D721Med (cell line): ENCODE data around the gene FIGLA.

Experiments used
- DNase-seq: peaks from one replicate; pipeline ENCODE4 v3.0.0; 2011; ENCODE audit warnings: low spot score; ENCODE audit not compliant: insufficient read length
- FAIRE-seq: peaks from 2 replicates; lab custom pipeline; 2011; peaks lifted over from hg19 to GRCh38; lab: Jason Lieb, UNC
- TF ChIP-seq, protein P1 (sequence below): IDR thresholded peaks from 2 replicates; pipeline ENCODE4 v1.5.1; 2012; ENCODE audit warnings: mild to moderate bottlenecking, control low read depth; ENCODE audit not compliant: insufficient read depth; ENCODE audit errors: missing control alignments

Gene FIGLA, protein sequence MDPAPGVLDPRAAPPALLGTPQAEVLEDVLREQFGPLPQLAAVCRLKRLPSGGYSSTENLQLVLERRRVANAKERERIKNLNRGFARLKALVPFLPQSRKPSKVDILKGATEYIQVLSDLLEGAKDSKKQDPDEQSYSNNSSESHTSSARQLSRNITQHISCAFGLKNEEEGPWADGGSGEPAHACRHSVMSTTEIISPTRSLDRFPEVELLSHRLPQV

DNA sequence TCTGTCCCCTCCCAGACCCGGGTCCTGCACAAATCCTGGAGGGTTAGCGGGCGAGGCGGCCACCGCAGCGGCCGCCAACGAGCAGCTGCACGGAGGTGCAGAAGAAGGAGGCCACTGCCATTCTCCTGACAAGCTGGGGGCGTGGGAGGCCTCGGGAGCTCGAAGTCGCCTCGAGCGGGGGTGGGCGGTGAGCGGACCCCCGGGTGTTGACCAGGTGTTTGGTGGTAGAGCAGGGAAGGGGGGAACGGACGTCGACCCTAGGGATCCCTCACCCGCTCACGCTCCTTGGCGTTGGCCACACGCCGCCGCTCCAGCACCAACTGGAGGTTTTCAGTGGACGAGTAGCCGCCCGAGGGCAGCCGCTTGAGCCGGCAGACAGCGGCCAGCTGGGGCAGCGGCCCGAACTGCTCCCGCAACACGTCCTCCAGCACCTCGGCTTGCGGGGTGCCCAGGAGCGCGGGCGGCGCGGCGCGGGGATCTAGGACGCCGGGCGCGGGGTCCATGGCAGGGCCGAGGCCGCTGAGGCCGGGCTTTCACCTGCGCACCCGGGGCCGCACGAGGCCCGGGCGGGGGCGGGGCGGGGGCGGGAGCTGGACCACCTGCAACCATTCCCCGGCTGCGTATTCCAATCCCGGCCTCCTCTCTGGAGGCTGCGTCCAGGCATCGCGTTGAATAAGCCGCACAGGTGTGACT is at the start of gene FIGLA:
Gene FIGLA (minus strand): TSS at position 508 of the 693 bp plus-strand sequence. CDS start 5 bp downstream, at position 503.
- FAIRE-seq, result no peak
- no peak for DNase-seq
- TF ChIP-seq, protein P1, sequence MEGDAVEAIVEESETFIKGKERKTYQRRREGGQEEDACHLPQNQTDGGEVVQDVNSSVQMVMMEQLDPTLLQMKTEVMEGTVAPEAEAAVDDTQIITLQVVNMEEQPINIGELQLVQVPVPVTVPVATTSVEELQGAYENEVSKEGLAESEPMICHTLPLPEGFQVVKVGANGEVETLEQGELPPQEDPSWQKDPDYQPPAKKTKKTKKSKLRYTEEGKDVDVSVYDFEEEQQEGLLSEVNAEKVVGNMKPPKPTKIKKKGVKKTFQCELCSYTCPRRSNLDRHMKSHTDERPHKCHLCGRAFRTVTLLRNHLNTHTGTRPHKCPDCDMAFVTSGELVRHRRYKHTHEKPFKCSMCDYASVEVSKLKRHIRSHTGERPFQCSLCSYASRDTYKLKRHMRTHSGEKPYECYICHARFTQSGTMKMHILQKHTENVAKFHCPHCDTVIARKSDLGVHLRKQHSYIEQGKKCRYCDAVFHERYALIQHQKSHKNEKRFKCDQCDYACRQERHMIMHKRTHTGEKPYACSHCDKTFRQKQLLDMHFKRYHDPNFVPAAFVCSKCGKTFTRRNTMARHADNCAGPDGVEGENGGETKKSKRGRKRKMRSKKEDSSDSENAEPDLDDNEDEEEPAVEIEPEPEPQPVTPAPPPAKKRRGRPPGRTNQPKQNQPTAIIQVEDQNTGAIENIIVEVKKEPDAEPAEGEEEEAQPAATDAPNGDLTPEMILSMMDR, result no peak

DNA sequence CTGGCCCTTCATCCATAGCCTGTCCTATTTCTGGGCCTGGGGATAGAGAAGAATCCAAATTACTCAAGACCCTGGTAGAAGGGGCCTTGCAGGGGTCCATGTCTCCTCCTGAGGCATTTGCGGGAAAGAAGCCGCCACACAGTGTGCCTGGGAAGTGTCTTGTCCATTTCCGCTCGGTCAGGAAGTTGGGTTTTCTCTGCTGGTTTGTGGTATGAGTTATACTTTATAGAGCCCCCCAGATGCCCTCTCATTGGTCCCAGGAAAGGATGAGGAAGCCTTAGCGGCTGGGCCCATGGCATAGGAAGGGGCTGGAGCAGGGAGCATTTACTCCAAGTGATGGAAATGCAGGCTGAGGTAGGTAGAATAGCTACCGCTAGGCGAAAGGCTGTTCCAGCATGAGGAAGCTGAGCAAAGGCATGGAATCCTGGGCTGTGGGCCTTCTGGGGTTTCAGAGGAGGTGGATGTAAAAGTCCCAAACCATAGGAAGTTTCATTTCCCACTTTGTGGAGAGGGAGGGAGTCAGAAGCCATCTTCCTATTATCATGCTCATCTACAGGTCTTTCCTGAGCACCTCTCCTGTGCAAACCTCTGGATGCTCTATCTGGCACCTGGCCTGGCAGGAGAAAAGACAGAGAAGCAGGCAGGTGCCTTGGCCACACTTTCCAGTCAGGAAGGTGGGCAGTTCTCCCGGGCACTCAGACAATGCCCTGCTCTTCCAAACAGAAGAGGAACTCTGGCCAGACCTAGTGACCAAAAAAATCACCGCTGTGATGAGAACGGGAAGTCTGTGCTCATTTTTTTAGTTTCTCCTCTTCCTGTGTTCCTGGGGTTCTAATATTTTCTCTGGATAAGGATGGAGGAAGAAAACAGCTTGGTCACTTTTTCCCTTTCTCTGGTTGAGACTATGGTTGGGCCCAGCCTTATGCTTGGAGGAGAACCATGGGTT is 47.8 kb upstream of the FIGLA start:
- TF ChIP-seq, protein P1, result no peak
- FAIRE-seq (no peak), DNase-seq (no peak)

DNA sequence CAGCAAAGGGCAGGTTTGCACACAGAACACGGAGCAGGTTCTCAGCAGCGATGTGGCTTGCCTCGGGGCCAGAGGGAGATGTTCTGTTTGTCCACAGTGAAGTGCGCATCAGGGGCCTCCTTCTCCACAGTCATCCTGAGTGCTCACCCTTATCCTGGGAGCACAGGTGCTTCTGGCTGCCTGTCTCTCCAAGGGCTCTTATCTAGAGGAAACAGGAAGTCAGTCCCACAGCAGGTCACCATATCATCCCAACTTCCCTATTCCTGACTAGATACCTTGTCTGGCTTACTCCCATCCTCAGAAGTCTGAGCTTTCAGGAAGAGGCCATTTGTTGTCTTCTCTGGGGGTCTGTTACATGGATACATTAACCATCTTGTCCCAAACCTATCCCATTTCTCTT is 45.2 kb upstream of the FIGLA start, which contains the start of gene CD207:
Gene CD207 (minus strand): TSS at position 174 of the 400 bp plus-strand sequence. CDS start 40 bp downstream, at position 134.
- FAIRE-seq (no peak), DNase-seq (no peak)
- TF ChIP-seq, protein P1, result no peak

DNA sequence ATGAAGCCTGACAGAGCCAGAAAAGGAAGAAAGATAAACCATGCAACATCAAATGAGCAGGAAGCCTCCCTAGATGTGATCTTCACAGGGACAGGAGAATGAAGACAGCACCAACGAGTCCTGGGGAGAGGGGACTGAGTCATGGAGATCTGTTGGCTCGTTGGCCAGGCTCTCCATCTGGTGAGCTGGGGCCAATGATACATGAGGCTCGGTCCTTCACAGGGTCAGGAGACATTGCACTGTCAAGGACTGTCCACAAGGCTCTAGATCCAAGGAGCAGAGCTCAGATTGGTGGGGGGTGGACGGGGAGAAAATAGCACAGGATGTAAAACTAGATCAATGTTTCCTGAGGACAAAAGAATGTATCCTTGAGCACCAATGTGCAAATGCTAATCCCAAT is 44.4 kb upstream of the FIGLA start:
- no peak for DNase-seq
- TF ChIP-seq, protein P1, result no peak
- no peak for FAIRE-seq

- DNase-seq (no peak), FAIRE-seq (no peak)
- TF ChIP-seq, protein P1, result no peak
These were observed 43.7 kb upstream of the FIGLA start for GRCh38 chr2:70834106-70834505.

DNA sequence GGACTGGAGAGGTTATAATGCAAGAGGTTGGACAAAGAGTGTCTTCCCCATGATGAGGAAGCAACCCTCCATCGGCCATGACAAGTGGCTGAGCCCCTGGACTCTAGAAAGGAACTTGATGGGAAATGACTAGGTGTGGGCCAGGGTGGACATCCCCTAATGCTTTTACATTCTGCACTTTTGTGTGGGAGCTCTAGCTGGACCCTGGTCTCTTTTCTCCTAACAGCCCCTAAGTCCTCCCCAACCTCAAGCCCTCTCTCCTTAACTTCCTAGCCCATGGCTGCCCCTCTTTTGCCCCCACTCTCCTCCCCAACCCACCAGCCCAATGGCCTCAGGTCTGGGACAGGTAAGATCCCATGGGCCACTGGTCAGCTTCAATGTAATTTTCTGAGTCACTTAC is 42.8 kb upstream of the FIGLA start:
- TF ChIP-seq, protein P1, result no peak
- FAIRE-seq, result no peak
- no peak for DNase-seq
